ENCODE measurements around the gene JAM3. TPM values are rescaled to one million over a fixed set of nuclear protein-coding genes. Genes with fewer than 3 reads are reported as not detected.

The JAM3 gene
- total and polyA plus RNA-seq, 10 of the 15 experiments (the other 5 are each of a cell fraction or from before 2014, with no cell fraction given): 0.04 to 1.1 (median 0.32) TPM; not detected in 1

- Histone ChIP-seq H3K9me3 (replicated peaks; ENCODE audit: control insufficient read depth, insufficient read depth, low read length) (no peaks in the 10 kb centered on the region), H3K36me3 (ENCODE audit: control insufficient read depth in 2 of 2, insufficient read depth in 2 of 2, low read length in 1 of 2) (no peaks in the 10 kb centered on the region), H3K4me1 (ENCODE audit: control insufficient read depth, insufficient read depth, low read length) (no peaks in the 10 kb centered on the region), H2AFZ (ENCODE audit: control insufficient read depth, low read depth, low read length) (no peak overlapping the region), H3K79me2 (ENCODE audit: control insufficient read depth, insufficient read depth, low read length) (no peaks in the 10 kb centered on the region), H3K27ac (ENCODE audit: control insufficient read depth, insufficient read depth) (no peak overlapping the region), H4K20me1 (ENCODE audit: control insufficient read depth, insufficient read depth) (no peaks in the 10 kb centered on the region), H3K4me3 (no peak overlapping the region), H3K9ac (ENCODE audit: control insufficient read depth, insufficient read depth, low read length) (no peak overlapping the region), H3K27me3 (replicated peaks in 1 of 2; ENCODE audit: control insufficient read depth in 2 of 2, insufficient read depth in 2 of 2, low read length in 1 of 2) (no peaks in the 10 kb centered on the region), H3K4me2 (ENCODE audit: control insufficient read depth, insufficient read depth) (no peak overlapping the region)
- intact Hi-C loops (cut with micrococcal nuclease; ENCODE audit: unreplicated experiment): no loop called here
- POLR2A ChIA-PET: no interaction called here
- ATAC-seq (no peak), FAIRE-seq (no peak), DNase-seq (ENCODE audit: low read depth, low spot score) (no peak)
- 2% methylated on average over 2 of the region's 2 CpGs for WGBS (ENCODE audit: insufficient coverage, insufficient replicate concordance, low lambda C conversion rate, missing lambda C conversion rate)
- in situ Hi-C loops (cut with MboI): no loop called here
- RAD21 ChIA-PET (ENCODE audit: unreplicated experiment): no interaction called here
- SMC1A ChIA-PET (ENCODE audit: uncharacterized antibody, unreplicated experiment): no interaction called here
- TF ChIP-seq RB1 (IDR thresholded peaks at IDR 0.05; ENCODE audit: borderline replicate concordance) (no peak), NFYB (IDR thresholded peaks at IDR 0.05; ENCODE audit: insufficient read depth, low read depth, low read length) (no peak), BHLHE40 (IDR thresholded peaks at IDR 0.05; ENCODE audit: borderline replicate concordance in 1 of 2, low read depth in 2 of 2, low read length in 1 of 2) (no peak), JUNB (IDR thresholded peaks at IDR 0.05) (no peak), FOXM1 (IDR thresholded peaks at IDR 0.05; ENCODE audit: low read depth, low read length) (no peak), POU2F2 (IDR thresholded peaks at IDR 0.05; ENCODE audit: borderline replicate concordance, low read depth, low read length) (no peak), BRCA1 (IDR thresholded peaks at IDR 0.05; ENCODE audit: low read depth, low read length) (no peak), ATF7 (IDR thresholded peaks at IDR 0.05; ENCODE audit: low read depth) (no peak), TCF7 (IDR thresholded peaks at IDR 0.05; ENCODE audit: borderline replicate concordance) (no peak), CBFB (IDR thresholded peaks at IDR 0.05; ENCODE audit: low read depth) (no peak), ZNF24 (IDR thresholded peaks at IDR 0.05) (no peak), RUNX3 (IDR thresholded peaks at IDR 0.05; ENCODE audit: low read length) (no peak), MYB (IDR thresholded peaks at IDR 0.05; ENCODE audit: borderline replicate concordance, low read depth, low read length) (no peak), LARP7 (IDR thresholded peaks at IDR 0.05) (no peak), CBX3 (IDR thresholded peaks at IDR 0.05; ENCODE audit: borderline replicate concordance, low read depth) (no peak)
- TF ChIP-seq, protein P1, sequence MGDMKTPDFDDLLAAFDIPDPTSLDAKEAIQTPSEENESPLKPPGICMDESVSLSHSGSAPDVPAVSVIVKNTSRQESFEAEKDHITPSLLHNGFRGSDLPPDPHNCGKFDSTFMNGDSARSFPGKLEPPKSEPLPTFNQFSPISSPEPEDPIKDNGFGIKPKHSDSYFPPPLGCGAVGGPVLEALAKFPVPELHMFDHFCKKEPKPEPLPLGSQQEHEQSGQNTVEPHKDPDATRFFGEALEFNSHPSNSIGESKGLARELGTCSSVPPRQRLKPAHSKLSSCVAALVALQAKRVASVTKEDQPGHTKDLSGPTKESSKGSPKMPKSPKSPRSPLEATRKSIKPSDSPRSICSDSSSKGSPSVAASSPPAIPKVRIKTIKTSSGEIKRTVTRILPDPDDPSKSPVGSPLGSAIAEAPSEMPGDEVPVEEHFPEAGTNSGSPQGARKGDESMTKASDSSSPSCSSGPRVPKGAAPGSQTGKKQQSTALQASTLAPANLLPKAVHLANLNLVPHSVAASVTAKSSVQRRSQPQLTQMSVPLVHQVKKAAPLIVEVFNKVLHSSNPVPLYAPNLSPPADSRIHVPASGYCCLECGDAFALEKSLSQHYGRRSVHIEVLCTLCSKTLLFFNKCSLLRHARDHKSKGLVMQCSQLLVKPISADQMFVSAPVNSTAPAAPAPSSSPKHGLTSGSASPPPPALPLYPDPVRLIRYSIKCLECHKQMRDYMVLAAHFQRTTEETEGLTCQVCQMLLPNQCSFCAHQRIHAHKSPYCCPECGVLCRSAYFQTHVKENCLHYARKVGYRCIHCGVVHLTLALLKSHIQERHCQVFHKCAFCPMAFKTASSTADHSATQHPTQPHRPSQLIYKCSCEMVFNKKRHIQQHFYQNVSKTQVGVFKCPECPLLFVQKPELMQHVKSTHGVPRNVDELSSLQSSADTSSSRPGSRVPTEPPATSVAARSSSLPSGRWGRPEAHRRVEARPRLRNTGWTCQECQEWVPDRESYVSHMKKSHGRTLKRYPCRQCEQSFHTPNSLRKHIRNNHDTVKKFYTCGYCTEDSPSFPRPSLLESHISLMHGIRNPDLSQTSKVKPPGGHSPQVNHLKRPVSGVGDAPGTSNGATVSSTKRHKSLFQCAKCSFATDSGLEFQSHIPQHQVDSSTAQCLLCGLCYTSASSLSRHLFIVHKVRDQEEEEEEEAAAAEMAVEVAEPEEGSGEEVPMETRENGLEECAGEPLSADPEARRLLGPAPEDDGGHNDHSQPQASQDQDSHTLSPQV (IDR thresholded peaks at IDR 0.05): no peak
- TF ChIP-seq, protein P2, sequence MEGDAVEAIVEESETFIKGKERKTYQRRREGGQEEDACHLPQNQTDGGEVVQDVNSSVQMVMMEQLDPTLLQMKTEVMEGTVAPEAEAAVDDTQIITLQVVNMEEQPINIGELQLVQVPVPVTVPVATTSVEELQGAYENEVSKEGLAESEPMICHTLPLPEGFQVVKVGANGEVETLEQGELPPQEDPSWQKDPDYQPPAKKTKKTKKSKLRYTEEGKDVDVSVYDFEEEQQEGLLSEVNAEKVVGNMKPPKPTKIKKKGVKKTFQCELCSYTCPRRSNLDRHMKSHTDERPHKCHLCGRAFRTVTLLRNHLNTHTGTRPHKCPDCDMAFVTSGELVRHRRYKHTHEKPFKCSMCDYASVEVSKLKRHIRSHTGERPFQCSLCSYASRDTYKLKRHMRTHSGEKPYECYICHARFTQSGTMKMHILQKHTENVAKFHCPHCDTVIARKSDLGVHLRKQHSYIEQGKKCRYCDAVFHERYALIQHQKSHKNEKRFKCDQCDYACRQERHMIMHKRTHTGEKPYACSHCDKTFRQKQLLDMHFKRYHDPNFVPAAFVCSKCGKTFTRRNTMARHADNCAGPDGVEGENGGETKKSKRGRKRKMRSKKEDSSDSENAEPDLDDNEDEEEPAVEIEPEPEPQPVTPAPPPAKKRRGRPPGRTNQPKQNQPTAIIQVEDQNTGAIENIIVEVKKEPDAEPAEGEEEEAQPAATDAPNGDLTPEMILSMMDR (IDR thresholded peaks at IDR 0.05 in 2 of 3, conservative IDR thresholded peaks at IDR 0.05 in 1 of 3; ENCODE audit: control insufficient read depth in 2 of 3, extremely low read depth in 1 of 3, insufficient read depth in 1 of 3, low read depth in 3 of 3, low read length in 3 of 3): no peak
- BruUV-seq (replicated peaks): no TSS peak
- CTCF ChIA-PET: no interaction called here
Measured at GRCh38 chr11:134100171-134100570, 31.3 kb downstream of the JAM3 start.

Measured in GM12878 (cell line).